Erythroblast (primary cell): Measurements from ENCODE around the gene TBCD.

ENCODE experiments used
- GATA1 ChIP-seq: IDR thresholded peaks from 2 replicates; pipeline ENCODE4 v1.6.1; 2011; ENCODE audit warnings: low read depth, mild to moderate bottlenecking, control low read depth, low read length, moderate library complexity
- POLR2A ChIP-seq: IDR thresholded peaks from 2 replicates; pipeline ENCODE4 v1.6.1; 2011; ENCODE audit warnings: mild to moderate bottlenecking, low read length

- TF ChIP-seq POLR2A (no peak), GATA1 (no peak)
Measured at GRCh38 chr17:82776454-82776853, 24.6 kb downstream of the TBCD start.
